Suprapubic skin (tissue), 4 donors: Measurements from ENCODE around the gene TUBB4B.

Experiments used
- CTCF ChIP-seq, 2 donors: fragments of 200-600 bp in 1 of 2; fragments of 450-650 bp in 1 of 2; sonication (generic) in 1 of 2; IDR thresholded peaks; one replicate each; pipeline ENCODE4 v1.5.1; 2016 to 2019; ENCODE audit warnings: antibody characterized with exemption in 2 of 2, mild to moderate bottlenecking in 1 of 2, moderate library complexity in 1 of 2
- EP300 ChIP-seq: sonication (generic); formaldehyde crosslinking; IDR thresholded peaks from one replicate; pipeline ENCODE4 v1.6.1; 2017; ENCODE audit warnings: antibody characterized with exemption
- POLR2AphosphoS5 ChIP-seq, 3 donors: sonication (generic); formaldehyde crosslinking; IDR thresholded peaks; one replicate each; pipeline ENCODE4 v1.6.1; 2017; ENCODE audit warnings: antibody characterized with exemption in 3 of 3

GRCh38 chr9:137191691-137192447 is 49.2 kb upstream of the TUBB4B start:
- TF ChIP-seq CTCF (IDR thresholded peaks at IDR 0.05) (no peak), EP300 (no peak), POLR2AphosphoS5 (IDR thresholded peaks at IDR 0.05) (no peak)
